OCI-LY7 (cell line): ENCODE measurements around the gene PLAGL1. TPM values are rescaled to one million over a fixed set of nuclear protein-coding genes. Genes with fewer than 3 reads are reported as not detected.

Experiments used
- BruUV-seq: library from RNA; stranded (reverse); fragments of 400-500 nt; replicated peaks from 2 replicates; lab custom pipeline; 2021; lab: Mats Ljungman, UMichigan
- CTCF ChIA-PET: fragments of 300-600 bp; sonication (Branson Sonifier 250); formaldehyde crosslinking; loops from one replicate; lab custom pipeline; 2022; ENCODE audit warnings: antibody characterized with exemption; ENCODE audit not compliant: unreplicated experiment; lab: Charles Lee
- POLR2A ChIA-PET: fragments of 300-600 bp; sonication (Branson Sonifier 250); formaldehyde crosslinking; loops from one replicate; lab custom pipeline; 2022; ENCODE audit warnings: antibody characterized with exemption; lab: Charles Lee
- DNase-seq: peaks from one replicate; pipeline ENCODE4 v3.0.0-alpha.2; 2015; ENCODE audit warnings: low spot score
- H2AFZ ChIP-seq: fragments of 200-600 bp; sonication (generic), shearing (Covaris generic); 2 replicates; pipeline ENCODE4 v1.6.1; 2014; ENCODE audit warnings: mild to moderate bottlenecking, antibody characterized with exemption, low read length, moderate library complexity
- H3K27ac ChIP-seq: fragments of 200-600 bp; sonication (generic); 2 replicates; pipeline ENCODE4 v1.5.1; 2014; ENCODE audit warnings: mixed run types, low read depth, mild to moderate bottlenecking, moderate library complexity, low read length, inconsistent platforms; ENCODE audit not compliant: poor library complexity, severe bottlenecking
- H3K36me3 ChIP-seq: fragments of 200-600 bp; sonication (generic); 2 replicates; pipeline ENCODE4 v1.6.1; 2014; ENCODE audit warnings: mild to moderate bottlenecking, antibody characterized with exemption, low read length, moderate library complexity, mixed read lengths; ENCODE audit not compliant: insufficient read depth
- H3K4me1 ChIP-seq: fragments of 200-600 bp; sonication (generic); 2 replicates; pipeline ENCODE4 v1.5.1; 2014; ENCODE audit warnings: mild to moderate bottlenecking, low read length; ENCODE audit not compliant: insufficient read depth, poor library complexity, severe bottlenecking
- H3K4me2 ChIP-seq: fragments of 200-600 bp; sonication (generic); 2 replicates; pipeline ENCODE4 v1.6.1; 2014; ENCODE audit warnings: mild to moderate bottlenecking, low read length
- H3K4me3 ChIP-seq: fragments of 200-600 bp; sonication (generic); 2 replicates; pipeline ENCODE4 v1.5.1; 2014; ENCODE audit warnings: mild to moderate bottlenecking, low read depth, low read length; ENCODE audit not compliant: poor library complexity, severe bottlenecking
- H3K79me2 ChIP-seq: fragments of 200-600 bp; sonication (generic); 2 replicates; pipeline ENCODE4 v1.6.1; 2016; ENCODE audit warnings: low read depth, mild to moderate bottlenecking, low read length, moderate library complexity, mixed read lengths; ENCODE audit not compliant: insufficient read depth
- H3K9me2 ChIP-seq: fragments of 200-600 bp; sonication (generic); 2 replicates; pipeline ENCODE4 v1.6.1; 2016; ENCODE audit warnings: mild to moderate bottlenecking, low read length, mixed read lengths; ENCODE audit not compliant: insufficient read depth
- H3K9me3 ChIP-seq: fragments of 200-600 bp; sonication (generic); 2 replicates; pipeline ENCODE4 v1.6.1; 2014; ENCODE audit warnings: mild to moderate bottlenecking, mixed run types, low read length, mixed read lengths
- H4K20me1 ChIP-seq: fragments of 200-600 bp; sonication (generic); 2 replicates; pipeline ENCODE4 v1.6.1; 2014; ENCODE audit warnings: mild to moderate bottlenecking, antibody characterized with exemption, low read length, moderate library complexity, mixed read lengths; ENCODE audit not compliant: insufficient read depth
- CTCF ChIP-seq: fragments of 200-600 bp; sonication (generic); conservative IDR thresholded peaks from 2 replicates; pipeline ENCODE4 v1.5.1; 2014; ENCODE audit warnings: mild to moderate bottlenecking, antibody characterized with exemption, low read length, moderate library complexity, mixed read lengths
- EZH2phosphoT487 ChIP-seq: fragments of 200-600 bp; sonication (generic); IDR thresholded peaks from 2 replicates; pipeline ENCODE4 v1.6.1; 2018; ENCODE audit warnings: low read depth, borderline replicate concordance, mild to moderate bottlenecking, mixed run types, antibody characterized with exemption, low read length, moderate library complexity, mixed read lengths
- intact Hi-C: fragments of 100-400 bp; cut with micrococcal nuclease; formaldehyde crosslinking; loops from one replicate; pipeline ENCODE4 v1.10.0; 2022; ENCODE audit not compliant: unreplicated experiment
- total RNA-seq, 2 experiments: library from RNA; depleted of rRNA in 1 of 2; stranded (reverse); fragments of >200 nt in 1 of 2; shearing (Covaris generic) in 1 of 2; gene quantifications; 2 replicates each; pipeline ENCODE4 v1.2.3, GENCODE V29; 2014 to 2022

The PLAGL1 gene
- total RNA-seq, 2 experiments from 2014 or later, result 1.7 TPM

- H2AFZ ChIP-seq, result no peak overlapping the region
- no TSS peak for BruUV-seq
- no peak overlapping the region for H3K27ac ChIP-seq
- ChIA-PET CTCF (no interaction called here), POLR2A (interaction anchor here (0.5 to 0.6 kb wide), 3 partner anchors 13 to 1718 kb away, joined by 3 to 5 read pairs (median 3); no protein-coding TSS in a partner anchor)
- DNase-seq, result no peak
- H3K9me3 ChIP-seq, result no peaks in the 10 kb centered on the region
- TF ChIP-seq CTCF (no peak), EZH2phosphoT487 (no peak)
- H3K4me2 ChIP-seq, result no peak overlapping the region
- no peaks in the 10 kb centered on the region for H3K36me3 ChIP-seq
- H4K20me1 ChIP-seq, result no peaks in the 10 kb centered on the region
- intact Hi-C loops, result no loop called here
- no peak overlapping the region for H3K4me3 ChIP-seq
- no peaks in the 10 kb centered on the region for H3K79me2 ChIP-seq
- H3K4me1 ChIP-seq, result no peaks in the 10 kb centered on the region
- no peaks in the 10 kb centered on the region for H3K9me2 ChIP-seq
These were observed 71.0 kb downstream of the PLAGL1 start for GRCh38 chr6:143936778-143937667.

GRCh38 chr6:143936347-143936746 is 71.7 kb downstream of the PLAGL1 start:
- ChIA-PET CTCF (no interaction called here), POLR2A (interaction anchor here (0.5 to 0.6 kb wide), 2 partner anchors 12 to 41 kb away, joined by 3 read pairs; no protein-coding TSS in a partner anchor)
- Histone ChIP-seq H3K9me2 (no peaks in the 10 kb centered on the region), H3K4me2 (no peak overlapping the region), H3K9me3 (no peaks in the 10 kb centered on the region), H4K20me1 (no peaks in the 10 kb centered on the region), H3K27ac (no peak overlapping the region), H3K4me1 (no peaks in the 10 kb centered on the region), H3K79me2 (no peaks in the 10 kb centered on the region), H3K36me3 (no peaks in the 10 kb centered on the region), H3K4me3 (no peak overlapping the region), H2AFZ (no peak overlapping the region)
- intact Hi-C loops, result no loop called here
- BruUV-seq, result no TSS peak
- DNase-seq, result no peak
- no peak for TF ChIP-seq CTCF
- no peak for TF ChIP-seq EZH2phosphoT487

- Histone ChIP-seq H3K79me2 (no peaks in the 10 kb centered on the region), H3K27ac (no peak overlapping the region), H3K4me2 (no peak overlapping the region), H3K36me3 (no peaks in the 10 kb centered on the region), H4K20me1 (no peaks in the 10 kb centered on the region), H3K9me3 (no peaks in the 10 kb centered on the region), H2AFZ (no peak overlapping the region), H3K4me3 (no peak overlapping the region), H3K9me2 (no peaks in the 10 kb centered on the region), H3K4me1 (no peaks in the 10 kb centered on the region)
- DNase-seq, result no peak
- ChIA-PET POLR2A (interaction anchor here (0.7 kb wide), 1 partner anchor 220 kb away, joined by 4 read pairs; no protein-coding TSS in a partner anchor), CTCF (interaction anchor here (1.4 kb wide), 1 partner anchor 14 kb away, joined by 4 read pairs; no protein-coding TSS in a partner anchor)
- intact Hi-C loops, result no loop called here
- TF ChIP-seq EZH2phosphoT487 (no peak), CTCF (no peak)
- no TSS peak for BruUV-seq
These were observed 73.2 kb downstream of the PLAGL1 start for GRCh38 chr6:143934867-143935266.
